HepG2 (cell line): ENCODE results near the gene PDP2. TPM values are rescaled to one million over a fixed set of nuclear protein-coding genes. Genes with fewer than 3 reads are reported as not detected.

Experiments used
- CREB1 ChIP-seq, 2 experiments: fragments of 450-650 bp in 1 of 2; IDR thresholded peaks; 2 replicates each; pipeline ENCODE4 v1.6.1; 2016 to 2017; ENCODE audit warnings: control low read depth in 1 of 2, mild to moderate bottlenecking in 1 of 2, missing compliant biosample characterization in 1 of 2, missing genetic modification characterization in 1 of 2
- E2F2 ChIP-seq: sonication (generic); formaldehyde crosslinking; IDR thresholded peaks from 2 replicates; pipeline ENCODE4 v1.4.0; 2020; ENCODE audit warnings: missing genetic modification reagents, borderline replicate concordance
- GATAD1 ChIP-seq: IDR thresholded peaks from 2 replicates; pipeline ENCODE4 v1.6.1; 2016; ENCODE audit warnings: missing genetic modification reagents, missing compliant biosample characterization
- HIVEP1 ChIP-seq: sonication (generic); formaldehyde crosslinking; IDR thresholded peaks from 2 replicates; pipeline ENCODE4 v1.4.0; 2020; ENCODE audit warnings: mild to moderate bottlenecking, missing genetic modification reagents
- KAT2B ChIP-seq: fragments of 150-350 bp; IDR thresholded peaks from 2 replicates; pipeline ENCODE4 v1.6.1; 2014; ENCODE audit warnings: low read depth, low read length, borderline replicate concordance
- NKX3-1 ChIP-seq: sonication (generic); formaldehyde crosslinking; IDR thresholded peaks from 2 replicates; pipeline ENCODE4 v1.5.0; 2020; ENCODE audit warnings: missing genetic modification reagents
- NRL ChIP-seq: sonication (generic); formaldehyde crosslinking; IDR thresholded peaks from 2 replicates; pipeline ENCODE4 v1.5.0; 2020; ENCODE audit warnings: missing genetic modification reagents, mild to moderate bottlenecking, moderate library complexity, borderline replicate concordance
- REST ChIP-seq, 2 experiments: IDR thresholded peaks; 2 replicates each; pipeline ENCODE4 v1.6.1; 2011 to 2012; ENCODE audit warnings: low read length in 2 of 2, borderline replicate concordance in 1 of 2, low read depth in 1 of 2, mild to moderate bottlenecking in 1 of 2, moderate library complexity in 1 of 2
- REXO4 ChIP-seq: sonication (generic); formaldehyde crosslinking; IDR thresholded peaks from 2 replicates; pipeline ENCODE4 v1.8.0; 2022; ENCODE audit warnings: missing genetic modification reagents, mild to moderate bottlenecking, borderline replicate concordance
- SKI ChIP-seq: fragments of 450-650 bp; IDR thresholded peaks from one replicate; pipeline ENCODE4 v1.6.1; 2018; ENCODE audit warnings: mild to moderate bottlenecking; ENCODE audit not compliant: partially characterized antibody
- ZBTB38 ChIP-seq: sonication (generic); formaldehyde crosslinking; IDR thresholded peaks from 2 replicates; pipeline ENCODE4 v1.5.1; 2020; ENCODE audit warnings: mild to moderate bottlenecking, missing genetic modification reagents
- ZBTB7B ChIP-seq: sonication (generic); formaldehyde crosslinking; IDR thresholded peaks from 2 replicates; pipeline ENCODE4 v1.4.0; 2020; ENCODE audit warnings: missing genetic modification reagents
- ZMAT5 ChIP-seq: sonication (generic); formaldehyde crosslinking; IDR thresholded peaks from 2 replicates; pipeline ENCODE4 v1.5.0; 2020; ENCODE audit warnings: mild to moderate bottlenecking, low read depth, missing genetic modification reagents, borderline replicate concordance
- ZNF20 ChIP-seq: sonication (generic); formaldehyde crosslinking; IDR thresholded peaks from 2 replicates; pipeline ENCODE4 v1.4.0; 2020; ENCODE audit warnings: mild to moderate bottlenecking, moderate library complexity, missing genetic modification reagents
- ZNF24 ChIP-seq: fragments of 450-650 bp; IDR thresholded peaks from 2 replicates; pipeline ENCODE4 v1.6.1; 2017; ENCODE audit warnings: antibody characterized with exemption, mild to moderate bottlenecking
- ZNF503 ChIP-seq: sonication (generic); formaldehyde crosslinking; IDR thresholded peaks from 2 replicates; pipeline ENCODE4 v1.4.0; 2020; ENCODE audit warnings: missing genetic modification reagents
- ZNF549 ChIP-seq: sonication (generic); formaldehyde crosslinking; IDR thresholded peaks from 2 replicates; pipeline ENCODE4 v1.5.0; 2020; ENCODE audit warnings: missing genetic modification reagents
- ZNF572 ChIP-seq: sonication (generic); formaldehyde crosslinking; IDR thresholded peaks from 2 replicates; pipeline ENCODE4 v1.5.1; 2020; ENCODE audit warnings: mild to moderate bottlenecking, missing genetic modification reagents
- ZNF691 ChIP-seq: sonication (generic); formaldehyde crosslinking; IDR thresholded peaks from 2 replicates; pipeline ENCODE4 v1.4.0; 2020; ENCODE audit warnings: missing genetic modification reagents, low read depth, mild to moderate bottlenecking, borderline replicate concordance
- ZSCAN12 ChIP-seq: sonication (generic); formaldehyde crosslinking; IDR thresholded peaks from 2 replicates; pipeline ENCODE4 v1.9.0; 2021; ENCODE audit warnings: mild to moderate bottlenecking, missing genetic modification reagents
- ZSCAN30 ChIP-seq: sonication (generic); formaldehyde crosslinking; IDR thresholded peaks from 2 replicates; pipeline ENCODE4 v1.5.0; 2020; ENCODE audit warnings: mild to moderate bottlenecking, missing genetic modification reagents
- polyA plus RNA-seq, 8 experiments: library from polyadenylated mRNA; depleted of rRNA in 3 of 8; stranded (reverse) in 7 of 8; unstranded in 1 of 8; fragments of >200 nt; fragmentation: Illumina TruSeq in 4 of 8; extraction: Trizol in 4 of 8; gene quantifications; 2 replicates each; pipeline versions ENCODE4 v1.2.1 to v1.2.3, GENCODE V29; 2011 to 2016; ENCODE audit warnings: low read depth in 4 of 8, missing spikeins in 1 of 8, mixed read lengths in 1 of 8; ENCODE audit not compliant: insufficient read depth in 1 of 8
- total RNA-seq, 5 experiments: library from RNA; depleted of rRNA; stranded (reverse); fragments of >200 nt; fragmentation: Illumina TruSeq; extraction: Trizol; gene quantifications; 2 replicates each; pipeline ENCODE4 v1.2.3, GENCODE V29; 2016; ENCODE audit warnings: low read depth in 1 of 5

Gene PDP2
- total and polyA plus RNA-seq, 2 of the 13 experiments (the other 11 are each of a cell fraction or from before 2014, with no cell fraction given), result 12.8 to 15.8 TPM

GRCh38 chr16:66880288-66881013 is at the start of gene PDP2 (continued):
- TF ChIP-seq ZNF691 (CRISPR knock-in tag) (peak; percentile 91), REST (IDR thresholded peaks at IDR 0.05; ENCODE audit: borderline replicate concordance in 1 of 2, low read depth in 1 of 2, low read length in 2 of 2) (0 out of 4 replicates have a peak, but pooled peaks of 1 of the 2 experiments have one; percentile 29), ZNF503 (CRISPR knock-in tag) (peak; percentile 68; the same call in 1 of the 2 replicates), ZBTB38 (peak; percentile 89), ZNF20 (peak; percentile 92), ZNF24 (no peak), ZSCAN30 (CRISPR knock-in tag) (no peak; the same call in 1 of the 2 replicates), REXO4 (CRISPR knock-in tag) (no peak; the same call in 1 of the 2 replicates), NRL (CRISPR knock-in tag) (peak; percentile 97), E2F2 (CRISPR knock-in tag) (no peak; the same call in 1 of the 2 replicates), GATAD1 (no peak; the same call in 1 of the 2 replicates), ZNF572 (CRISPR knock-in tag) (peak; percentile 12; the same call in 1 of the 2 replicates), ZSCAN12 (CRISPR knock-in tag) (peak; percentile 91), ZBTB7B (no peak; the same call in none of the 2 replicates), CREB1 (IDR thresholded peaks at IDR 0.05) (peak; percentile 42; the same call in 1 of the 2 replicates), CREB1 (CRISPR knock-in tag; IDR thresholded peaks at IDR 0.05) (no peak), HIVEP1 (CRISPR knock-in tag) (peak; percentile 80), SKI (no peak), ZNF549 (CRISPR knock-in tag) (peak; percentile 11; the same call in 1 of the 2 replicates), KAT2B (no peak), NKX3-1 (peak; percentile 93), ZMAT5 (CRISPR knock-in tag) (no peak)
